Measurements from ENCODE around the gene RHOA.
"Not testable (repeated sequence)": the region's sequence is repeated elsewhere in the genome, so short reads cannot be mapped to it uniquely, and the experiment has no call there.

Gene RHOA

DNA sequence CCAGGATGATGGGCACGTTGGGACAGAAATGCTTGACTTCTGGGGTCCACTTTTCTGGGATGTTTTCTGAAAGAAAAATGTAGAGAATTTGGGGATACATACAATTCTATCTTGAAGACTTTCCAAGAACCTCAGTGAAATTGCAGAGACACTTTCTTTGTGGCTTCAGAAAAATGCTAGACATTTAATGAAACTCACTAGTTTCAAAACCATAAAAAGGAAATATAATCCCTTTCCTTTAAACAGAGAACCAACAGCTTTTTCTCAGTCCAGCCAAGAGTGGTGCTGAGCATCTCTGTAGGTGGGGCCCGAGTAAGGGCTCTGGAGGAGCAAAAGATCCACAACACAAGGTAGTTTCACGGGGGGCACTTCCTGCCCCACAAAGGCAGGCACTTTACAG lies 49.2 kb downstream of the RHOA start:
- DNase-seq (ENCODE audit: low read depth), result no peak

DNA sequence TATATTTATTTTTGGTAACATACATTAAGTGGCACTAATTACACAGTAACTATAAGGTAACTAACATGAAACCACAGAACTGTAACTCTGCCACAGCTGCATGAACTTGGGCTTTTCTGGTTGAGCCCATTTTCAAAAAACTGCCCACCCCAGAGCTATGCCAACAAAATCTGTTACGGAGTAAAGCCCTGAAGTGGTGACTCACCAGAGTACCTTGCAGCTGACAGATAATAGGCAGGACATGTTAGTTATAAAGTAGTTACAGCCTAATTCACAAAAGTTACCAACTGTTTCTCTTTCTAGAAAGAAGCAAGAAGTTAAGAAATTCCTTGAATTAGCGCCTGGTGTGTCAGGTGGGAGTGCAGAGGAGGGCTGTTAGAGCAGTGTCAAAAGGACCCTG lies 52.2 kb downstream of the RHOA start:
- DNase-seq (ENCODE audit: low read depth), result no peak

GRCh38 chr3:49358884-49359225 lies 52.9 kb downstream of the RHOA start:
- no peak for DNase-seq (ENCODE audit: low read depth)

- peak; percentile 84 for DNase-seq (ENCODE audit: low read depth)
Observed at GRCh38 chr3:49358217-49358883, 53.4 kb downstream of the RHOA start, which contains the start of gene GPX1. GPX1 (minus strand) TSS chr3:49358353; CDS start chr3:49358278, 75 bp downstream.

DNA sequence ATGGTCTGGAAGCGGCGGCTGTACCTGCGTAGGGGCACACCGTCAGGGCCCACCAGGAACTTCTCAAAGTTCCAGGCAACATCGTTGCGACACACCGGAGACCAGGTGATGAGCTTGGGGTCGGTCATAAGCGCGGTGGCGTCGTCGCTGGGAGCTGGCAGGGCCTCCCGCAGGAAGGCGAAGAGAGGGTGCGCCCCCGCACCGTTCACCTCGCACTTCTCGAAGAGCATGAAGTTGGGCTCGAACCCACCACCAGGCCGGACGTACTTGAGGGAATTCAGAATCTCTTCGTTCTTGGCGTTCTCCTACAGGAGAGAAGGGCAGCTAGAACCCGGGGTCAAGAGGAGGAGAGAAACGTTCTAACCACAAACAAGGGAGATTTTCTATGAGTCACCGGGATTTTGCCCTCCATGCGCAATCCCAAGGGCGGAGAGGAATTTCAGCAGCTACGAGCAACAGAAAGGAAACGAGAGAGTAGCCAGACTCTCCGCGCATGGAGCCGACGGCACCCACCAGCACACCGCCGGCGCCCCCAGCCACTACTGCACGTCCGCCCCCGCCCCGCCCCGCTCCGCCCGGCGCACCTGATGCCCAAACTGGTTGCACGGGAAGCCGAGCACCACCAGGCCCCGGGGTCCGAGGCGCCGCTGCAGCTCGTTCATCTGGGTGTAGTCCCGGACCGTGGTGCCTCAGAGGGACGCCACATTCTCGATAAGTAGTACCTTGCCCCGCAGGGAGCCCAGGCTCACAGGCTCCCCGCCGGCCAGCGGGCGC lies 54.1 kb downstream of the RHOA start:
- DNase-seq (ENCODE audit: low read depth), result peak; percentile 86

DNA sequence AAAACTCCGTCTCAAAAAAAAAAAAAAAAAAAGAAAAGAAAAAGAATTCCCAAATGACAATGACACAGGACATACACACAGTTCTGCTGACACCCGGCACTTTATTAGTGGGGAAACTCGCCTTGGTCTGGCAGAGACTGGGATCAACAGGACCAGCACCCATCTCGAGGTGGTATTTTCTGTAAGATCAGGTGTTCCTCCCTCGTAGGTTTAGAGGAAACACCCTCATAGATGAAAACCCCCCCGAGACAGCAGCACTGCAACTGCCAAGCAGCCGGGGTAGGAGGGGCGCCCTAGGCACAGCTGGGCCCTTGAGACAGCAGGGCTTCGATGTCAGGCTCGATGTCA lies 54.7 kb downstream of the RHOA start:
- not testable (repeated sequence) for DNase-seq (ENCODE audit: low read depth)

DNA sequence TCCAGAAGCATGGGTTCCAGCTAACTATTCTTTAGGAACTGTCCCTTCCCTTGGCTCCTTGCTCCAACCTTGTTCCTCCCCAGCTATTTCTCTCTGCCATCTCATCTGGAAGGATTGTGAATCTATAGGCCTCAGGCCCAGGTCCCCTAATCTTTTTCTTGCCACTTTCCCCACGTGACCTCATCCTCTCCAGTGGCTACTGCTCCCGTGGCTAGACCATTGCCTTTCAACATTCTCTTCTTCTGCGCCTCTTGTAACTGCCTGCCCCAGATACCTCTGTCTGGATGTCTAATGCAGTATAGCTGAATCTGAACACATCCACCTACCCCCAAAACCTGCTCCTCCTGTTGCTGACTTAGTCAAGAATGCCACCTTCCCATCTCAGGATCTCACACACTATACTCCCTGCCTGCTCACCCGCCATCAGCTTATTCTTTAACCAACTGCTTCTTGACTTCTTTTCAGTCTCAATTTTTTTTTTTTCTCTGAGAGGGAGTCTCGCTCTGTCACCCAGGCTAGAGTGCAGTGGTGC lies 58.8 kb downstream of the RHOA start:
- no peak for DNase-seq (ENCODE audit: low read depth)

DNA sequence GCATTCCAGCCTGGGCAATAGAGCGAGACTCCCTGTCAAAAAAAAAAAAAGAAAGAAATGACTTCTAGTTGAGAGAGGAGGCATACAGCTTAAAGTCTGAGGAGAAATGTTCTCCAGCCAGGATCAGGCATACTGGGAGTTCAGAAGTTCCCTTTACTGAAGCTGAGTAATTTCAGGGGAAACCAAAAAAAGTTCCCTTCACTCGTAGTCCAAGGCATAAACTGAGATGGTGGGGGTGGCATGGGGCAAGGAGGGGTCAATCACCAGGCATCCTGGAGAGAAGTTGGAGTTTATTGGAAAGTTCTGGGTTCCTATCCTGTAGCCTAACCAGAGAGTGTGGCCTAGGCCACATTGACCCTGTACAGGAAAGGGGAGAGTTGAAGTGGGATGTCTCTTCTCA lies 59.5 kb downstream of the RHOA start:
- DNase-seq (ENCODE audit: low read depth), result no peak

GRCh38 chr3:49351521-49352011 lies 60.2 kb downstream of the RHOA start:
- no peak for DNase-seq (ENCODE audit: low read depth)

GRCh38 chr3:49349348-49350114 lies 62.2 kb downstream of the RHOA start:
- no peak for DNase-seq (ENCODE audit: low read depth)

GRCh38 chr3:49348361-49348760 lies 63.4 kb downstream of the RHOA start:
- DNase-seq (ENCODE audit: low read depth), result not testable (repeated sequence)

GRCh38 chr3:49346797-49347251 lies 65.0 kb downstream of the RHOA start:
- no peak for DNase-seq (ENCODE audit: low read depth)

DNA sequence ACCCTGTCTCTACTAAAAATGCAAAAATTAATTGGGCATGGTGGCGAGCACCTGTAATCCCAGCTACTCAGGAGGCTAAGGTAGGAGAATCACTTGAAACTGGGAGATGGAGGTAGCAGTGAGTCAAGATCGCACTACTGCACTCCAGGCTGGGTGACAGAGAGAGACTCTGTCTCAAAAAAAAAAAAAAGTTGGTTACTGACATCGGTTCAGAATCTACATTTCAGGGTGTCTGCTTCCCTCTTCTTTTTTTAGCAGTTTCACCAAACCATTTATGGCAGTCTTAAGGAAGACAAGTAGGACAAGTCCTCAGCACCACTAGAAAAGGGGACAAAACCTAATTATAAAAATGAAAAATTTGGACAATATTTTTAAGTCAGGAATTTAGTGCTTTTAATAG lies 68.6 kb downstream of the RHOA start:
- no peak for DNase-seq (ENCODE audit: low read depth)

- no peak for DNase-seq (ENCODE audit: low read depth)
Observed at GRCh38 chr3:49341996-49342395, 69.8 kb downstream of the RHOA start.

DNA sequence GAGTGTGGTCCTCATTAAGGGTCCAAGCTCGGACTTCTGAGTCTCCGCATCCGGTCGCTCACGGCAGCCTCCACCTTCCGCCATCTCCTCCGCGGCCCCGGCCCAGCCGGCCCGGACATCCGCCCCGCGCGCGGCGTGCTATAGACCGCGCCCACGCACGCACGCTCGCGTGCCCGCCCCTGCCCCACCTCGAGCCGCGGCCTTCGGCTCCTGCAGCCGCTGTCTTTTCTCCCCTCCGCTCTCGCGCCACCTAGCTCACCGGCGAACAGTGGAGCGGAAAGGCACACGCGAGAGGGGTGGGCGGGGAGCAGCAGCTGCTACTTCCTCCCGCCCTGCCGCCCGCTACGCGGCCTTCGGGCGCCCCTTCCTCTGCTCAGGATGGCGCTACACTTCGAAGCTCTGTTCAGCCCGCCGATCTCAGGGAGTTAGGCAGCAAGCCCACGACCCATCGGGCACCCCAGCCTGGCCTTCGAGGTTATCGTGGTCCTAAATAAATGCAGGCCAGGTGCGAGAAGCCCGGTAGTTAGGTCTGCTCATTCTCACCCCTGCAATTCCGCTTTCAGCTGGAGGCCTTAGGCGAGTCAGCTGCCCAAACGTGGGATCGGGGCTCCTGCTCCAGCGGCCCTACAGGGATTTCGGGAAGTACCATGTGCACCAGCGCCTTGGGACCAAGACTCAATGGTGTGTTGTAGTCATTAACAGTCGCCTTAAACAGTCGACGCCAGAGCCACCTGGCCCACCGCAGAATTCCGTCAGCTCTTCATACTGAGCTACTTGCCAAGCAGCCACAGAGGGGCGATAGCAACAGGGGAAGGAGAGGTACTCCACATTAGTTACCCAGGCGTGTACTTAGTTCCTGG lies 71.6 kb downstream of the RHOA start, which contains the start of gene USP4:
USP4 (minus strand) TSS at position 113 of the 860 bp plus-strand sequence; CDS start at position 84, 29 bp downstream.
- peak; percentile 85 for DNase-seq (ENCODE audit: low read depth)

GRCh38 chr3:49339581-49339940 lies 72.2 kb downstream of the RHOA start:
- DNase-seq (ENCODE audit: low read depth), result no peak

GRCh38 chr3:49333916-49334633 lies 77.7 kb downstream of the RHOA start:
- no peak for DNase-seq (ENCODE audit: low read depth)

- DNase-seq (ENCODE audit: low read depth), result no peak
Observed at GRCh38 chr3:49333091-49333490, 78.7 kb downstream of the RHOA start.

GRCh38 chr3:49329186-49329585 lies 82.6 kb downstream of the RHOA start:
- no peak for DNase-seq (ENCODE audit: low read depth)

- DNase-seq (ENCODE audit: low read depth), result not testable (repeated sequence)
Observed at GRCh38 chr3:49328350-49328749, 83.4 kb downstream of the RHOA start.

DNA sequence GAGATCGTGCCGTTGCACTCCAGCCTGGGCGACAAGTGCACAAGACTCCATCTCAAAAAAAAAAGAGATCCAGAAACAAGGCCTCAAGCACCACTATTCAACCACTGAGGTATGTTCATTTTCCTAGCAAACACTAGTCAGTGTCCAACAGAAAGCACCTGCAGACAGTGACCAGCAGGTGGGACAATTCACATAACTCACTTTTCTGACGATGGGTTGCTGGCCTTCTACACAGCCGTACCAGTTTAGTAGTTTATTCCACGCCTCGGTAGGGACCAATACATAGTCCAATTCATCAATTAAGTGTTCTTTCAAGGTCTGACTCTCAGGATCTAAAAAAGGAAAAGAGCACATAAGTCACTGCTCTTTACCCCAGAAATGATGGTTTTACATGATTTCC lies 84.3 kb downstream of the RHOA start:
- no peak for DNase-seq (ENCODE audit: low read depth)
